RCC 7860 (cell line): ENCODE measurements around the gene SORCS2.

Experiments
- DNase-seq: peaks from one replicate; pipeline ENCODE4 v3.0.0-alpha.2; 2015; ENCODE audit warnings: low spot score
- FAIRE-seq: peaks from 2 replicates; lab custom pipeline; 2012; peaks lifted over from hg19 to GRCh38; lab: Jason Lieb, UNC

The SORCS2 gene

DNA sequence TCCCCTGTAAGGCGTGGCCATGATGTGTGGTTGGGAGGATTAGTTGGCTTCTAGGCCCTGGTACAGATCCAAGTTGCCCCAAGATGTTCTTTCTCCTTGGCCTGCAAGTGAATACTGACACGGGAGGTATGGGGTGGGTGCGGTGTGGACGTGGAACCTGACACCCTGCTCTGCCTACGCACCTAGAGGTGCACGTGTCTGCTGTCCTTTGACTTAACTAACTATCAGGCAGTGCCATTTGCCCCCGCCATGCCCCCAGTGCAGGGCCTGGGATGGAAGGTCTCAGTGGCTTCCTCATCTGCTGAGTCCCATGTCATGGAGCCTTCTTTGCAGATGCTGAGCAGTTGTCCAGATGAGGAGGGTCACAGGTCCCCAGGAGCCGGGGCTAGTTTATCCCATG lies 151.6 kb downstream of the SORCS2 start:
- FAIRE-seq (no peak), DNase-seq (no peak)

DNA sequence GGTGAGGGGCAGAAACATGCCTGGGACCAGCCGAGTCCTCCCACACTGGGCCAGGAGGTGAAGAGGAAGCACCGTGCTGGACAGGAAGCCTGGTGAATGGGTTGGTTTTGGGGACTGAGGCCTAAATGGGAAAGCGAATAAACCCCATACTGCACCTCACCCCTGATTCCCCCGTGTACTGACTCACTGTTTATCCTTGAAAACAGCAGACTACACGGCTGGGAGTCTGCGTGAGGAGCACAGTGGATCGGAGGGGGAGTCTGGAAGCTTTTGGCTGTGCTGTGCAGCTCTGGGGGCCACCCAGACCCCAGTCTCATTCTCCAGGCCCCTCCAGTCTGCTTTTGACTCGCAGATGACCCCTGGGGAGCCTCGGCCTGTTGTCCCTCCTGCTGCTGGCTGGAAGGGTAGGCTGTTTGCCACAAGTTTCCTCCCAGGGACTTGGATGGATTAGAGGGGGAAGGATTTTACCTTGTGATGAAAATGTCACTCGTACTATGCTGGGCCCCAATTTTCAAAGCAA lies 152.4 kb downstream of the SORCS2 start:
- FAIRE-seq (no peak), DNase-seq (no peak)

DNA sequence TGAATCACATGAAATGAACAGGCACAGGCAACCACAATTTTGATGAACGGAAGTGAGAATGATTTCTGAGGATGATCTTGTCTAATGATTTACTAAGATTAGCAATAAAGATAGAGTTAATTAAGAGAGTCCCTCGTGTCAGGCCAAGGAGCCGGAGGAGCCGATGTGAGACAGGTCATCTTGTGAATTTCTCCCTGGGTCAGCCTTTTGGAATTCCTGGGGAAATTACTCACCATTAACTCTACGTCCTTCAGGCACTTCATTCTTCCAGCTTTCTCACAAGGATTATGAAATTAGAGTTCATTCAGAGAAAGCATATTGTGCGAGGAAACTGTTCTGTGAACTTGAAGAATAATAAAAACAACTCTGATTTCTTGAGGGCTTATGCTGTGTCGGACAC lies 155.6 kb downstream of the SORCS2 start:
- FAIRE-seq (peak; percentile 42), DNase-seq (peak; percentile 56)

DNA sequence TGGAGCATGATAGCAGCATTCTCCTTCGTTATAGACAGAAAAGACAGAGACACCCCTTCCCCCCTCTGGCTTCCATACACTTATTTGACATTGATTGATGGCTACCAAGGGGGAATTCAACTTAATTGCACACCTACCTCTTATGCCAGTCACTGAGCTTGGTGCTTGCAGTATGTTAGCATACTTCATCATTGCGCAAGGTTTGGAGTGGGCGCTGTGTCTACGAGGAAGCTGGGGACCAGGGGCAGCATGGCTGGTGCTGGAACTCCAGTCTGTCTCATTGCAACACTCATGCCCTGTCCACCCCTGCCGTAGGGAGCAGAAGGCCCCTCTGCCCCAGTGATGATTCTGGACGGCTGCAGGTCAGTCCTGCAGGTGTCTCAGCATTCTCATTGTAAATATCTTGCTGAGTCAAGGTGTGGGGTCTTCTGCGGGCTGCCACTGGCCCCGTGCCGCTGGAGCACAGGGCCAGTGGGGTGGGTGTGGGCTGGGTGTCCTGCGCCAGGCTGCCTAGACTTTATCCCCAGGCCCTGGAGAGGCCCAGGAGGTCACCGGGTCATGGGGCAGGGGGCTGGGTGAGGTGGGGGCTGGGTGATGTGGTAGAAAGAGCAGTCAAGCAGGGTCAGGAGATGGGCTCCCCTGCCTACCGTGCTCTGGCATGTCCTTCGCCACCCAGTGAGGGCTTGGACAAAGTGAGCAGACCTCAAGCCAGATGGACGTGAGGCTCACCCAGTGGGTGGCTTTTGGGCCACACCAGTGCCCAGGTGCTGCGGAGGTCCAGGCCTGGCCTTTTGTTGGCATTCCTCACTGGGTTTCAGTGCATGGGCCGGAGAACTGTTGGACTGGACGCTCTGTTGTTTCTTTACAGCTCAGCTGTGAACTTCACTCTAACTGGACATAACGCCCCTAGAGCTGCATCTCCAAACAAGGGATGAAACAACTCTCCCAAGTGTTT lies 156.9 kb downstream of the SORCS2 start:
- DNase-seq = no peak
- no peak for FAIRE-seq

DNA sequence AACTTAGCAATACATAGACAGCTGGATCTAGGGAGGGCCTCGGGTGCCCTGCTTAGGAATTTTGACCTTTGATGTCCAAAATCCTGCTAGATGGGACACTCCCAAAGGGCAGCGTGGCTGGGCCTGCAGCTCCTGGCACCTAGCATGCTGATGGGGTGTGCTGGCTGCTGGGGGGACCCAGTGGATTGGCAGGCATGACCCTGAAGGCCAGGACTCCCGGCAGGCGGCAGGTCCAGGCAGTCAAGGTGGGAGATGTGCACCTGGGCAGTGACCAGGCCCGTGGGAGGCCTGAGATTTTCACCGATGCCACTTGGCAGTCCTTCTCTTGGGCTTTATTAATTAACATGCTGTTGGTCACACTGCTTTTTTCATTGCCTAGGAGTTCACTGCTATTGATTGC lies 158.1 kb downstream of the SORCS2 start:
- FAIRE-seq (no peak), DNase-seq (no peak)

DNA sequence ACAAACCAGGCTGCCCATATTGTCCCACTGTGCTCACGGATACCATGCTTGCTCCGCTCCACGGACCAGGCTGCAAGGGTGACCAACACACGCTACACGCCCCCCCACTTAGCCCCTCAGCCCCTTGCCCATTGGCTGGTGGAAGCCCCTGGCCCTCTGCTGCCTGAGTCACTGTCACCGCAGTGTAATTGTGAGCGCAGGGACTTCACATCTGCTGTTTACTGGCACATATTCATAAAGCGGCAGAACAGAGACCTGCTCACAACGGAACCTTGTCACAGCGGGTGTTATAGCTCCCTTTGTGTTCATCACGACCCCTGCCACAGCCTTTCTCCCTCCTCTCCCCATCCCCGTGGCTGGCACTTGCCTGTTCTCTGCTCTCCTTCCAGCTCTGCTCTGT lies 158.7 kb downstream of the SORCS2 start:
- no peak for DNase-seq
- FAIRE-seq = no peak

DNA sequence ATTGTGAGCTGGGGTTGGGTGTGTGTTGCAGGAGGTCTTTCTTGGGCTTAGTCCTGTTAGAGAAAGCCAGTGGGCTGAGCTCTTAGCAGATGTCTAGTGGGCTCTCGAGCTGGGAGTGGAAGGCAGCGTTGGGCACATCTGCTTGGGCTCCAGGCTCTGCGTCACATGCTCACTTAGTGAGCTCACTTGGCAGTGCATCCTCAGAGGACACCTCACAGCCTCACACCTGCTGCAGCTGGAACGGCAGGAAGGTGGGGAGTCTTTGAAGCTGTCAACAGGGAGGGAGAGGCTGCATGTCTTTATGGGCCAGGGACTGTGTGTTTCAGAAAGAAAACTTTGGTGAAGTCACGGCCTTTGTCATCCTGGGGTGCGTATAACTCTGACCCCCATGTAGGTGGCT lies 160.1 kb downstream of the SORCS2 start:
- DNase-seq (no peak), FAIRE-seq (no peak)

DNA sequence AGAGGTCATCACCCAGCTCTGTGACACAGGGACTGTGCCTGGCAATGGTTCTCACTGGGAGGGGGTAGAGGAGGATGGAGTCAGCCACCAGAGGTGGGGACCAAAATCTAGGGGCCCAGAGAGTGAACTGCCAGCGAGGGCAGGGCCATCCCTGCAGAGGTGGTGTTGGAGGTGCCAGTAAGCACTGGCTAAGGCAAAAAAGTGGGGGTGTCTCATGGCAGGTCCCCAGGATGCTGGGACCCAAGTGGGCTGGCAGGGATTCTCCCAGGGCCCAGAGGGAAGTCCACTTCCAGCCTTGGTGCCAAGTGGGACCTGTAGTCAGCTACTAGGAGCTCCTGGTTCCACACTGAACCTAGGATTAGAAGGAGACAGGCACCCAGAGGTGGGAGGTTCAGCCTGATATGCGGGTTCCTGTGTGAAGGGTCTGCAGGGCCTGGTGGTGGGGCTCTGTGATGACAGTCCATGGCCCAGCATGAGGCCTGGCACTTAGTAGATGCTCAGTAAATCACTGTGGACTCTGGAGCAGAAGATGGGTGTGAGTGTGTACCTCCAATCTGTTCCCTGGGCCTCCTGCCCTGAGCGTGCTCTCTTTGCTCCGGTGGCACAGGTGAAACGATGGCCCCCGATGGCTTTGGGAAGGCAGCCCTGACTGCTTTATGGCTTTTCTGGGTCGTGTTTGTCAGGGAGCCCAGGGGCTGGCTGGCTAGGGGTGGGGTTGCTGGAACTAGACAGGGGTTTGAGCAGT lies 160.9 kb downstream of the SORCS2 start:
- DNase-seq = no peak
- FAIRE-seq = no peak

- FAIRE-seq (no peak), DNase-seq (no peak)
These were observed 161.7 kb downstream of the SORCS2 start for GRCh38 chr4:7353846-7354610.

DNA sequence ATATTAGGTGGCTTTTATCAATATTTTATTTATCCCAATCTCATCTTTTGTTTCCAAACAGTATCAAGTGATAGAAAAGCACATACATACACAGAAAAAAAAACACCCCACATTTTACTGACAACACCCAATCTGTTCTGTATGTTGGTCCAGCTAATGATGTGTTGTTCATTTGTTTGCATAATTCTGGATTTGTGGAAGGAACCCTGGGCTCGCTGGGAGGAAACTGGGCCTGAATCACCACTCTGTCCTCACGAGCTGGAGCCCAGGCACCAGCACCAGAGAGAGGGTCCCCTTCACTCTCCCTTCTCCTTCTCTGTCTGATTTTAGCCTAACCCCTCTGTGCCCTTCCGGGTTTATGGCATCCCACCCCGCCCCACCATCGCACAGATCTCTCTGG lies 162.6 kb downstream of the SORCS2 start:
- FAIRE-seq (no peak), DNase-seq (no peak)

- DNase-seq = no peak
- no peak for FAIRE-seq
These were observed 163.5 kb downstream of the SORCS2 start for GRCh38 chr4:7355795-7356194.

- no peak for FAIRE-seq
- no peak for DNase-seq
These were observed 164.5 kb downstream of the SORCS2 start for GRCh38 chr4:7356667-7357310.

- no peak for DNase-seq
- no peak for FAIRE-seq
These were observed 165.0 kb downstream of the SORCS2 start for GRCh38 chr4:7357323-7357722.

DNA sequence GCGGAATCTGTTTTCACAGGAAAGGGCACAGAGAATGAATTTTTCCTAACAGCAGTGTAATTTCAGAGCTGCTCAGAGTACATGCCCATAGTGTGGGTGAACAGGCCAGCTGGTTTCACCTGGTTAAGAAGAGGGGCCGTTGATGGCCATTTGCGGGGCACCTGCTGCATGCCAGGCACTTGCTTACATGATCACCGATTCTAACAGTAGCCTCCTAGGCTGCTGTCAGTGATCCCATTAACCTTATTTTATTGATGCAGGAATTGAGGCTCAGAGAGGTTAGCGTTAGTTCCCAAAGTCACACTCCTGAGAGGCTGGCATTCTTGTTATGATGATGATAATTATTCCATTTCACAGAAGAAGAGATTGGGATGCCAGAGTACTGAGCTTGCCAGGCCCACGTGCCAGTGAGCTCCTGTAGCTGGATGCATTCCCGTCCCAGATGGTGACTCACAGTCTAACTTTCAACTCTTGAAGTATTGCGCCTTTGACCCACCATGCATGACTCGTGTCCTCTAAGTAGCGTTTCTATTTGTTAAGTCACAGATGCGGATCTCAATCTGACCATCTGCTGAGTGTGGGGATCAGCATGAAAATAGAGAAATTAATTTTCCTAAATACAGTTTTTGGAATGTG lies 165.9 kb downstream of the SORCS2 start:
- FAIRE-seq (peak; percentile 87), DNase-seq (peak; percentile 75)

DNA sequence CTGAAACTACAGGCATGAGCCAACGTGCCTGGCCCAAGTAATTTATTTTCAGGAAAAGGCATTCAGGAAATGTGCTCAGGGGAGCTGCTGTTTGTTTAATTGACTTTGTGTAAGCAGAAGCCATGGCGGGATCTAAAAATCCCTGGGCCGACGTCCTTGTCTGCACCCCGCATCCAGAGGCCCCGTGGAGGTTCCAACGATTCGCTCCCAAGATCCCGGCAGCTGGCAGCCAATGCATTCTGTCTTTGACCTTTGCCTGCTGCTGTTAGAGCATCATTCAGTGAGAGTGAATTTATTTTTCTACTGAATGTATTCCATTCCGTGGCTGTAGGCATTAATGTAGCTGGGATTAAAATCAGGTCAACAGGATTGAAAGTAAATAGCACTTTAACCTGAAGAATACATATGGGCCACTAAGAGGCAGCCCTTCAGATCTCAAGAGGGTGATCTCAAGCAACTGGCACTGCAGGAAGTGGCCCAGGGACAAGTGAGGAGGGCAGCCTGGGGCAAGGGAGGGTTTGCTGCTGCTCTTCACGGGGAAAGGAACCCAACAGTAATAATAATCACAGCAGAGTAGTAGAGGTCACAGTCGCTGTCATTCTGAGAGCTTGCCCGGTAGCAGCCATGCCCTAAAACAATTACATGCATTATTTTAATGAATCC lies 167.2 kb downstream of the SORCS2 start:
- DNase-seq (no peak), FAIRE-seq (no peak)

GRCh38 chr4:7360806-7361205 lies 168.5 kb downstream of the SORCS2 start:
- DNase-seq = no peak
- FAIRE-seq = no peak

DNA sequence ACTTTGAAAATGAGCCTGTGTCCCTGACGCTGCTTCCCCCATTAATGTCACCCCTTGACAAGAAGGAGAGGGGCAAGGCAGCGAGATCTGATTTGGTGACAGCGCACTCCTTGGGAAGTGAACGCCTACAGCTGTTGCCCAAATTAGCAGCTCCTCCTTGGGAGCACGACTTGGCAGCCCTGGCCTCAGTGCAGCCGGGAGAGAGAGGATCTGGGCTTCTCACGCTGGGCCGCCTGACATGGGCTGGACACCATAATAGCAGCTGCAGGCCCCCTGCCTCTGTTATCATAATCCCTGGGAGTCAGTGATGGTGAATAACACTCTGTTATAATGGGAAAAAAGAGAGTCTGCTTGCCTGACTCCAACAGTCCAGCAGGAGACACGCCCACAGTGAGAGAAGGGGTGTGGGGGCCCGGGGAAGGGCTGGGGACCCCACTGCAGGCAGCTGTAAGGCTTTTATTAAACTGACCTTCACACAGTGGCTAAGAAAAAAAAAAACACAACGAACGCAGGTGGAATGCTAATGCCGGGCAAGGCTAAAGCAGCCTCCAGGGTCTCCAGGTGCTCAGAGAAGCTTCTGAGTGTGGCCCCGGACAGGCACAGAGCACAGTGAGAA lies 169.1 kb downstream of the SORCS2 start:
- FAIRE-seq (no peak), DNase-seq (no peak)

GRCh38 chr4:7362341-7362740 lies 170.0 kb downstream of the SORCS2 start:
- FAIRE-seq = no peak
- DNase-seq = no peak

DNA sequence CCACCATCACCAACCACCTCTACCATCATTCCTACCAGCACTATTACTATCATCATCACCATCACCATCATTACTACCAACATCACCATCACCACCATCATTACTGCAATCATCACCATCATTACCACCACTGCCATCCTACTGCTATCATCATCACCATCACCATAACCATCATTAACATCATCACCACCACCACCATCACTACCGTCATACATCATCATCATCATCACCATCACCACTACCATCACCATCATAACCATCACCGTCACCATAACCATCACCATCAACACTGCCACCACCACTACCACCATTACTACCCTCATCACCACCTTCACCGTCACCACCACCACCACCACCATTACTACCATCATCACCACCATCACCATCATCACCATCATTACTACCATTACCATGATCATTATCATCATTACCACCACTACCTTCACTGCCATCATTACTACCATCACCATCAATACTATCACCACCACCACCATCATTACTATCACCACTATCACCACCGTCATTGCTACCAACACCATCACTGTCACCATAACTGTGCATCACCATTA lies 170.6 kb downstream of the SORCS2 start:
- no peak for DNase-seq
- no peak for FAIRE-seq
